NOMO-1 treated with DMSO at 0.1 percent for 48 hours (cell line): ENCODE measurements around the gene MACROD1.

ENCODE experiments used
- DNase-seq: peaks from one replicate; lab custom pipeline; 2025; ENCODE audit not compliant: unreplicated experiment; lab: John Stamatoyannopoulos, UW

MACROD1 gene, protein sequence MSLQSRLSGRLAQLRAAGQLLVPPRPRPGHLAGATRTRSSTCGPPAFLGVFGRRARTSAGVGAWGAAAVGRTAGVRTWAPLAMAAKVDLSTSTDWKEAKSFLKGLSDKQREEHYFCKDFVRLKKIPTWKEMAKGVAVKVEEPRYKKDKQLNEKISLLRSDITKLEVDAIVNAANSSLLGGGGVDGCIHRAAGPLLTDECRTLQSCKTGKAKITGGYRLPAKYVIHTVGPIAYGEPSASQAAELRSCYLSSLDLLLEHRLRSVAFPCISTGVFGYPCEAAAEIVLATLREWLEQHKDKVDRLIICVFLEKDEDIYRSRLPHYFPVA

DNA sequence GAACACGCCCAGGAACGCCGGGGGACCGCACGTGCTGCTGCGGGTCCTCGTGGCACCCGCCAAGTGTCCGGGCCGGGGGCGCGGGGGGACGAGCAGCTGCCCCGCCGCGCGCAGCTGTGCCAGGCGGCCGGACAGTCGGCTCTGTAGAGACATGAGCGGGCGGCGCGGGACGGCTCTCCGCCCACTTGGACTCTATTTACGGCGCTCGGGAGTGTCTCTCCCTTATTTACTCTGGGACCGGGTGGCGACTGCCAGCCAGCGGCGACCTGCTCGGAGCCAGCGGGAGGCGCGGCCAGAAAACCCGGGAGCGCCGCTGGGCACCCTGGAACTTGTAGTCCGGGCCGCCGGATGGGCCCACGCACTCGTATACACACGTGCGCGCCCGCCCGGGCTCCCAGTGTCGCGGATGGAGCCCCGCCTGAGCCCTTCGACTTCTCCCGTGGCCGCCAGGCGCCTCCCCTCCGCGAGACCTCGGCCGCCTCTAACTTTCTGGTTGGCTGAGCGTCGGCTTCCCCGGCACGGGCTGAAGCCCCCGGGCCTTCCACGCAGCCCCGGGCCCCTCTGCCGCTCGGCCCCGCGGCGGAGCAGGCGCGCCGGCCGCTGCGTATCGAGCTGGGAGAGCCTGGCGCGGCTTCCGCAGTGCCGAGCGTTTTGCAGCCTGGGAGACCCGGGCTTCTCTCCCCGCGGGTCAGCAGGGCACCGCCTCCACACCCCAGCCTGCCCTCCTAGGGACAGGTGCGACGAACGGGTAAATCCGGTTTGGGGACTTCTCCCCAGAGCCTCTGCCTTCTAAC, at the start of gene MACROD1:
Gene MACROD1, minus strand, starts transcription at position 272 of the 794 bp plus-strand sequence. Its CDS starts 119 bp downstream, at position 153.
- peak; percentile 81 for DNase-seq

DNA sequence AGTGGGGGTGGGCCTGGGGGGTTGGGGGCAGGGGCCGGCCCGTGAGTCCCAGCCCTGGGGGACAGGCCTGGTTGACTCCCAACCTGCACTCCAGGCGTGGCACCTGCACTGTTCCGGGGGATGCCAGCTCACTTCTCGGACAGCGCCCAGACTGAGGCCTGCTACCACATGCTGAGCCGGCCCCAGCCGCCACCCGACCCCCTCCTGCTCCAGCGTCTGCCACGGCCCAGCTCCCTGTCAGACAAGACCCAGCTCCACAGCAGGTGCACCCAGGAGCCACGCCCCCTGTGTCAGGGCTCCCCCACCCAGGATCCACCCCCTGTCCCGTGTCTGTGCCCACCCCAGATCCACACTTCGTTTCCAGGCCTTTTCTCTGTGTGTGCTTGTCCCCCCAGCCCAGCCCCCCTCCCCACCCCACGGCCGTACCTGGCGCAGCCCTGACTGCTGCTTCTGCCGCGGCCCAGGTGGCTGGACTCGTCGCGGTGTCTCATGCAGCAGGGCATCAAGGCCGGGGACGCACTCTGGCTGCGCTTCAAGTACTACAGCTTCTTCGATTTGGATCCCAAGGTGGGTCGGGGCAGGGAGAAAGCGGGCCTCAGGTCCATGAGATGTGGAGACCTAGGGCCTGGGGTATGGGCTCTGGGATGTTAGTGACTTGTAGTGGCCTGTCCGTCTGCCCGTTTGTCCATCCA, 45.4 kb upstream of the MACROD1 start:
- DNase-seq: no peak

DNA sequence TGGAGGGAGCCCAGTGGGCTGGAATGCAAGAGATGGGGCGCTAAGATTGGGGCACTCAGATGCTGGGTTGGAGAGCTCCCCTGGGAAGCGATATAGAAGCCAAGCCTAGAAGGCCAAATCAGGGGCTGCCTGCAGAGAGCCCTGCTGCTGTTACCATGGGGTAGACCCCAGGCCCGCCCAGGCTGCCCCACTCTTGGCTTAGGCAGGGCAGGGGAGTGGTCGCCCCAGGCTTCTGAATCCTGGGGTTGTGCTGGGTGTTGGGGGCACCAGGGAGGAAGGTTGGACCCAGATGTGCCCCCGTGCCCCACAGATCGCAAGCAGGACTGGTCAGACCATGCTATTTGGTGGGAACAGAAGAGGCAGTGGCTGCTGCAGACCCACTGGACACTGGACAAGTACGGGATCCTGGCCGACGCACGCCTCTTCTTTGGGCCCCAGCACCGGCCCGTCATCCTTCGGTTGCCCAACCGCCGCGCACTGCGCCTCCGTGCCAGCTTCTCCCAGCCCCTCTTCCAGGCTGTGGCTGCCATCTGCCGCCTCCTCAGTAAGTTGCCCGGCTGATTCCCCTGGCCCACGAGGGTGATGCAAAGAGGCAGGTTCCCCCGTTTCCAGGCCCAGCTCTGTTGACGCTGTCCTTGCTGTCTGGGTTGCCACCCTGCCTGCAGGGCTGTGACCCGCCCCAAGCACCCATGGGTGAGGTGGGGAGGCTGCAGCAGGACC, 44.5 kb upstream of the MACROD1 start:
- no peak for DNase-seq

DNA sequence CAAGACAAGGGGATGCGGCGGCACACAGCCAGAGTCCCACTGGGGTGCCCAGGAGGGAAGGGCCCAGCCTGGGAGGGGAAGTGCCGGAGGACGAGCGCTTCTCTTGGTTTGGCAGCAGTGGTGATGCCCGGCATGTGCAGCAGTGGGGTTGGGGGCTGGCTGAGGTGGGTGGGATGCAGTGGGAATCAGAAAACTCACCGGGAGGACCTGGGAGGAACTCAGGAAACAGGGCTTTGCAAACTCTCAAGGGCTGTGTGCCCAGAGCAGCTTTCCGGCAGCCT, 43.6 kb upstream of the MACROD1 start:
- DNase-seq: no peak

DNA sequence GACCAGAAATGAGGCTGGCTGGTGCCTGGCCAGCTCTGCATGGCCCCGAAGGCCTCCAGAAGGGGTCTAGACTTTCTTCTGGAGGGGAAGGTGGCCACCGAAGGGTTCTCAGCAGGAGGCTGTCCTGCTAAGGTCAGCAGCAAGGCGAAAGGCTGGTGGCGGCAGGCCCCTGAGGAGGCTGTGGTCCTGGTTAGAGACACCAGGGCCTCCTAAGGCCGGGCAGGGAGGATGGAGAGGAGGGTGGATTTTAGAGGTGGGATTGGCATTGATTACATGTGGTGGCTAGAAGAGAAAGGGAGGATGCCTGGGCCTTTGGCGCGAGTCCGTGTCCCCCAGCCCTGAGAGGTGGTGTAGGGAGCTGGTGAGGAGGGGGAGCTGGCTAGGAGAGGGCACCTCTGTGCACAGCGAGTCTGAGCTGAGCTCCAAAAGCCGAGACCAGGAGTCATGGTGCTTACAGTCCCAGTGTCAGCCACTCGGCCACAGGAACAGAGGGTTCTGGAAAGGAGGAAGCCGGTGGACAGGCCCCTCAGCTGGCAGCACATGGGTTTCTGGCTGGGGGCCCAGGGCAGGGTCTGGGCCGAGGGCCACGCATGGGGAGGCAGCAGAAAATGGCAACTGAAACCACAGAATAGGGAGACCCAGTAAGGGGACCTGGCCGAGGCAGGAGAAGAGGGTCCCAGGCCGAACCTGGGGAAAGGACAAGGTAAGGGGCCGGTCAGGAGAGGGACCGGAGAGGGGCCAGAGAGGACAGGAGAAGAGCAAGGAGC, 43.1 kb upstream of the MACROD1 start:
- DNase-seq: no peak

DNA sequence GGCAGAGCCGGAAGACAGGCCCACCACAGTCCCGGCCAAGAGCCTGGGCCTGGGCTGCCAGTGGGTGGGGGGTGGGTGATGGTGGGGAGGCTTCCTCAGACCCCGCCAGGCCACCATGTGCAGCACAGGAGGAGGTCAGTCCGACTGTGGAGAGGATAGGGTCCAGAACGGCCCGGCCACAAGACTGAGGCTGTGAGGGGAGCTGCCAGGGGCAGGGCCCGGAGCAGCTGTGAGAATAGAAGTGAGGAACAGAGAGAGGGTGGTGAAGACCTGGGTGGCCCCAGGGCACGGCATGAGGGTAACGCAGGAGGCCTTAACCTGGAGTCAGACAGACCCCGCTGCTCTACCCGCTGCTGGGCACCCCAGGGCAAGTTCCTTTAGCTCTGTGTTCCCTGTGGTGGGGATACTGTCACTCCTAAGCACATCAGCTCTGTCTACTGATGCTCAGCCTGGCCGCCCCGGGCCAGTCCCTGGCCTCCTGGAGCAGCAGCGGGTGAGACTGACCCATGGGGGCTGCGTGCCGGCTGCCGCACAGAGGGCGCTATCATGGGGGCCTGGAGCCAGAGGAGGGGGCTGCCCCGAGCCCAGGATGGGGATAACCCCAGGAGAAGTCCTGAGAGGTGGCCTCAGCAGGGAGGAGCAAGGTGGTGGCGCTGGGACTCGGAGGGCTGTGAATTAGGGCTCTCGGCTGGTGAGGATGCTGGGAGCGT, 42.3 kb upstream of the MACROD1 start:
- DNase-seq: no peak

DNA sequence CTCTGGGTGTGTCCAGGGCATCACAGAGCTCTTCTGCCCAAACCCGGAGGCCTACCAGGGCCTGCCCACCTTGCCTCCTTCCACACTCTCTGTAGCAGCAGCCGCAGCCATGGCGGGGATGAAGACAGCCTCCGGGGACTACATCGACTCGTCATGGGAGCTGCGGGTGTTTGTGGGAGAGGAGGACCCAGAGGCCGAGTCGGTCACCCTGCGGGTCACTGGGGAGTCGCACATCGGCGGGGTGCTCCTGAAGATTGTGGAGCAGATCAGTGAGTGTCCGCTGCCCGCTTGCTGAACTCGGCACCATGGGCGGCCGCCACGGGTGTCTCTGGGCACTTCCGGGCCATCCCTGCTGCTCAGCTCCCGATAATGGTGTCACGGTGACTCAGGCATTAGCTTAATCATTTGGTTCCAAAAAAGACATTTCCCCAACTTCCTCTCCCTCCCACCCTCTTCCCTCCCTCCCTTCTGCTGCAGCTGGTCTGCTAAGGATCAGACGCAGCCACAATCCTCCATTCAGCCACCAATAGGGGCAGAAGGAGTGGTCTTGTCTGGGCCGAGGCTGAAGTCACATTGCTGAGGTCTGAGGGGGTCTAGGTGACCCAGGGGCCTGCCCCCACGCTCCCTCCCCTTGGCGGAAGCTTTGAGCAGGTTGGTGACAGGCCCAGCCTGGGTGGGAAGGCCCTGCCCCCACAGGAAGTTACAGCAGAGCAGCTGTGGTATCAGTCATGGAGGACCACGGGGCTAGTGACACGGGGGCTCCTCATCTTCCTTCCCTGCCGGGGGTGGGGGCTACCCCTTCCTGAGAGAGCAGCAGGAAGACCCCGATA, 41.6 kb upstream of the MACROD1 start:
- DNase-seq: peak; percentile 90

DNA sequence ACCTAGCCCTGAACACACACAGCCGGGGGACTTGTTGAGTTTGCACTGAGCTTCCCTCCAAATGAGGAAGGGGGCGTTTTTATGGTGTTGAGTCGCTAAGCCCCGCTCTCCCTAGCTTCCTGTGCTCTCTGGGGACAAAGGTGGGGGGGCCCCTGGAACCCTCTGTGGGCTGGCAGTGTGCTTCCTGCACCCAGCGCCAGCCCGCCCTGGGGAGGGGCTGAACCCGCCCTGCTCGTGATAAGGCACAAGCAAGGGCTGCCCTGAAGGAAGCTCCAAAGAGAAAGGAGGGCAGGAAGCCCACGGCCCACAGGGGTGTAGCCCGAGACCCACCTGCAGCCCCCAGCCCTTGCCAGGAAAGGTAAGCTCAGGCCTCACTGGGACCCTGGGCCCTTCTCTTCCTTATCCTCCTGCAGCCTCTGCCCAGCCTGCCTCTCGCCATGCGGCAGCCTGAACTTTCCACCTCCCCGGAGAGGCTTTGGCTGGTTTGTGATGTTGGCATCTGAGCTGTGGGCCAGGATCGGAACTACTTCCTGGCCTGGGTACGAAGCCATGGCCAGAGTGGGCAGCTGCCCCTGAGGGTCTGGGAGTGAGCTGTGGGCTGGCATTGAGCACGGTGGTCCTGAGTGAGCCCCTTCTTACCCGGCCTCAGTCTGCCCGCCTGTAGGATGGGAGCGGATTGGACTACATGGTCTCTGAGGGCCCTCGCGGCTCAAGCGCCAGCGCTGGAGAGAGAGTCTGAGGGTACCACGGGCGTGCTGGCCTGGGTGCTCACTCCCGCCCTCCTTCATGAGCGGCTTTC, 40.7 kb upstream of the MACROD1 start, which contains the start of gene FERMT3:
Gene FERMT3, plus strand, starts transcription at position 265 of the 799 bp plus-strand sequence. CDS start 644 bp downstream, outside the sequence.
- DNase-seq: peak; percentile 52

DNA sequence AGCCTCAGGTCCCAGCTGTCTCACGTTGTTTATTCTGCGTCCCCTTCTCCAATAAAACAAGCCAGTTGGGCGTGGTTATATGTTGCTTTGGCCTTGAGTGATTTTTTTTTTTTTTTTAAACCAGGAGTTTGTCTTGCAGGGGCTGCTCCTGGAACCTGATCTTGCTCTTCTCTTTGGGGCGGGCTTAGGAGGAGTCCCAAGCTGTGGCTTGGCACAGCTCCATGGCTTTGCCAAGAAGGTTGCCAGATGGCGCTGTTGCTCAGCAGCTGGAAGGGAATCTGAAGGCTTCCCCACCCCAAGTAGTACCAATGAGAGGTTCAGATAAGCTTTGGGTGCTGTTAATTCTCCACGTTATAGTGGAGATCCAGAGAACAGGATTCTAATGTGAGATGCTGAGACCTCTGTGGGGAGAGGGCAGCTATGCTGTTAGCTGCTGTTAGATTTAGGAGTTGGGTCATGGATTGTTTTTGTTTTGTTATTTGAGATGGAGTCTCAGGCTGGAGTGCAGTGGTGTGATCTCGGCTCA, 38.6 kb upstream of the MACROD1 start:
- peak; percentile 83 for DNase-seq

DNA sequence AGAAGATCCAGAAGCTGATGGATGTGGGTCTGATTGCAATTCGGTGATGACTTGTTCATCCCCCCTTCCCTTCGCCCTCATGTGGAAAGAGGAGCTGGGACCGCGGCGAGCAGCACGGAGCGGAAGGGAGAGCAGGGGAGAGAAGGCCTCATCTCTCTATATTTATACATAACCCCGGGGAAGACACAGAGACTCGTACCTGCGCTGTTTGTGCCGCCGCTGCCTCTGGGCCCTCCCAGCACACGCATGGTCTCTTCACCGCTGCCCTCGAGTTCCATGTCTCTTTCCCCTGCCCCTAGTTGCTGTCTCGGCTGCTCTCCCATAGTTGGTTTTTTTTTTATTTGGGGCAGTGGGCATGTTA, 38.1 kb upstream of the MACROD1 start:
- no peak for DNase-seq

DNA sequence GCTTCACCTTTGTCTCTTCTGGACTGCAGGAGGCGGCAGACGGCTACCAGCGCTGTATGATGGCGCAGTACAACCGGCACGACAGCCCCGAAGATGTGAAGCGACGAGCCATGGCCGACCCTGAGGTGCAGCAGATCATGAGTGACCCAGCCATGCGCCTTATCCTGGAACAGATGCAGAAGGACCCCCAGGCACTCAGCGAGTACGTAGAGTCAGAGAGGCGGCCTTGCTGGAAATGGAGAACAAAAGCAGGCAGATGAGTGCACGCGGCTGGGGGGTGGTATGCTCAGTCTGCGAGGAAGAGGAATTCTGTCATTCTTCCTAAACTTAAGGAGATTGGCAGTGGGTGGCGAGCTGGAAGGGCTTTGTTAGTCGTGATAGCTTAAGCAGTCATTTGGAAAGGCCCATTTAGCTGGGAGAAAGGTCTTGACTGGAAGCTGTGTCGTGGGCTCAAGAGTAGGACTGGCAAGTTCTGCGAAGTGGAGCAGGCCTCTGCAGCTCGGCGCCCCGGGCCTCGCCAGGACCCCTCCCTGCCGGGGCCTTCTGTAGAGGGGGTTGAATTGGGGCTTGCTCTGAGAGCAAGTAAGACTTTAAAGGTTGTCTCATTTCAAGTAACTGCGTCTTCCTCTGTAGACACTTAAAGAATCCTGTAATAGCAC, 37.6 kb upstream of the MACROD1 start:
- no peak for DNase-seq

DNA sequence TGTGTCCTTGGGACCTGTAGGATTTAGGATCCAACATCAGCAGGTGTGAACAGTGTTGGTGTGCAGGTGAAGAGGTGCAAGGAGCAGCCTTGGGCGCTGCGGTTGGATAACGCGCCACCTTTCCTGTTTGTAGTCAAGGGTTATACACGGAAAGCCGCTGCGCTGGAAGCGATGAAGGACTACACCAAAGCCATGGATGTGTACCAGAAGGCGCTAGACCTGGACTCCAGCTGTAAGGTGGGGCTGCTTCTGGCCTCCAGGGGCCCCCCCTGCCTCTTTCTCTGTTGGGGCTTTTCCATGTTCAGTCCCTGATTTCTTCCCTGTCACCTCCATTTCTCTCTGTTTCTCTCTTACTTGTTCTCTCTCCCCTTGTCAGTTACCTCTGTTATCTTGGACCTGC, 37.1 kb upstream of the MACROD1 start:
- DNase-seq: no peak

DNA sequence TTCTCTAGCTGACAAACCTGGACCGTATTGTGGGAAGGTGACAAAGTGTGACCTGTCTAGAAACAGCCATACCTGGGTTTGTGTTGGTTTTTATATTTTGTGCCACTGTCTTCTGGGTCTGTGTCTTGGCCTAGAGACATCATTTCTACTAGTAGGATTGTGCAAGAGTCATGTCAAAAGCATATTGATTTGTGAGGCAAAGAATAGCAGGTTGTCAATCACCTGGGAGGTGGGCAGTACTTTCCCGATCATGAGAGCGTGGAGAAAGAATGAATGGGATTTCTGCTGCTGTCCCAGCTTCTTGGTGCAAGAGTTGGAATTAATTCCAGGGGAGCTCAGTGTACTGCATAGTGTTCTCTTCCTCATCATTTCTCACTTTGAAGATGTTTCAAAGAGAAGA, 35.6 kb upstream of the MACROD1 start:
- DNase-seq: no peak

DNA sequence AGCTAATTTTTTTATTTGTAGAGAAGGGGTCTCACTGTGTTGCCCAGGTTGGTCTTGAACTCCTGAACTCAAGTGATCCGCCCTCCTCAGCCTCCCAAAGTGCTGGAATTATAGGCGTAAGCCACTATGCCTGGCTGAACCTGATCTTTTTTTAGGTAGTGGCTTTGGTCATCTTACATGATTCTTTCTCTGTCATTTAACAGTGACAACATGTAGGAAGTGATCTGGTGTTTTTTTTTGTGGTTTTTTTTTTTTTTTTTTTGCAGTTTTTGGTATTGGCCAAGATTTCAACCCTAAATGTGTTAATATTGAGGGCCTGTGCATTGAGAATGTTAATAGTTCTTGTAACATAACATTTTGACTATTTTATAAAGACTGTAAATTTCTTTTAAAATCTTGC, 32.6 kb upstream of the MACROD1 start:
- DNase-seq: no peak

DNA sequence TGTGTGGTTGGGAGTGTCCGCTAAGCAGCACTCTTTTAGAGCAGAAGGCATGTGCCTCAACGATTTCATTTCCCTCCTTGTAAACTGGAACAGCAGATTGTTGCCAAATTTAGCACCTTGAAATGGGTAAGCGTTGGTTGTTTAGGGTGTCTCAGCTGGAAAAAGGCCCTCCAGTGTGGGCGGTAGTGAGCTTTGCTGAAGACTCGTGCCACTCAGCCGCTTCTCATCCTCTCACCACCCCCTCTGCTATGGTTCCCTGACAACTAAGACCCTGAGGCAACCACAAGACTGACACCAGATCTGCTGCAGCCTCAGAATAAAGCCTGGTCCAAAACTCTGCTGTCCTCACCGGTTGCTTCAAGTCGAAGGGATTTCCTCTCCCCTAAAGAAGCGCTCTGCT, 30.7 kb upstream of the MACROD1 start:
- no peak for DNase-seq

DNA sequence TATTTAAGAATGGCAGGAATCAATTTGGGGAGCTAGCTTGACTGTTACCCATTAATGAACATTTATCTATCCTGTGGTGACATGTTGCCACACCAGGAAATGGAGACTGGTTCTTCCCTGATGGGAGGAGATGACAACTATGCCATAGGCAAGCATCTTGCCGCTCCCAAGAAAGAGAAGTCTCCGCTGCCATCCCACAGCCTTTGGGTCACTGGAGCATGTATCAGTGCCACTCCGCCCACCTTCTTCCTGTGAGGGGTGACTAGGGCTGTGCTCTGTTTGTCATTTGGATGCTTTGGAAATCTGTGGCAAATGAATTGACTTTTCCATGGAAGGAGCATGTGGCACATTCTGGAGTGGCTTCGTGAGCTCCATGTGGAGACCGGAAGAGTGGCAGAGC, 26.5 kb upstream of the MACROD1 start:
- no peak for DNase-seq

DNA sequence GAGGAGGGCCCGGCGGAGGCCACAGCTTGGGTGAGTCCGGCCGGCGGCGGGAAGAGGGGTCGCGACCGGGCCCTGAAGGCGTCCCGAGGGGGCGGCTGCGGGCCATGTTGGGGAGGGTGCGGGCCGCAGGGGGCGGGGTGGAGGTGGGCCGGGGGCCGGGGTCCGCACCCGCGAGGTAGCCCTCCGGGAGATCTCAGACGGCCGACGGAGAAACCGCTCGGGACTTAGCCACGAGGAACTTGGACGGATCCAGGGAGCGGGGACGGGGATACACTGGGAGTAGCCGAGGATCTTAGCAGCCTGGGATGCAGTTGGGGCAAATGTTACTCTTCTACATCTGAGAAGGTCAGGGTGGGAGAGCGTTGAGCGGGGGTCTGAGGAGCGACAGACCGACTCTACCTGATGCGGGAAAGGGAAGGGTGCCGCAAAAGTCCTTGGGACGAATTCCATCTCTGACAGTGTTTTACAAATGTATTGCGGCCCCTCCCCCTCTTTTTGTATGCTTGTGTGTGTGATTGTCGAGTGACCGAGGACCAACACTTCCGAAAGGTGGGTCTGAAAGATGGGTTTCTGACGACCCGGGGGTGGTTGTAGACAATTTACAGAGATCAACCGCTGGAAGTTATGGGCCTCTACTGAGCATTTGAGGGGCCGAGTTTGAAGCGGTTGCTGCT, 20.7 kb upstream of the MACROD1 start:
- DNase-seq: no peak
